Bronchial epithelial cell (primary cell): ENCODE results near the gene ZNF516. TPM values are rescaled to one million over a fixed set of nuclear protein-coding genes. Genes with fewer than 3 reads are reported as not detected.

Experiments used
- DNase-seq: peaks from one replicate; pipeline ENCODE4 v3.0.0-alpha.2; 2010; ENCODE audit warnings: low read depth
- FAIRE-seq: peaks from 2 replicates; lab custom pipeline; 2011; peaks lifted over from hg19 to GRCh38; lab: Jason Lieb, UNC
- H3K27me3 ChIP-seq: 2 replicates; pipeline ENCODE4 v1.5.1; 2011; ENCODE audit warnings: low read length; ENCODE audit not compliant: control insufficient read depth, insufficient read depth
- H3K36me3 ChIP-seq: 2 replicates; pipeline ENCODE4 v1.5.1; 2011; ENCODE audit warnings: low read length; ENCODE audit not compliant: control insufficient read depth, insufficient read depth
- H3K4me3 ChIP-seq: 2 replicates; pipeline ENCODE4 v1.5.1; 2011; ENCODE audit warnings: mild to moderate bottlenecking, low read depth, low read length, control low read depth
- total RNA-seq: library from RNA; depleted of rRNA; stranded (reverse); fragments of >200 nt; gene quantifications from 2 replicates; pipeline ENCODE4 v1.2.1, GENCODE V29; 2014
- TF ChIP-seq, protein P1 (sequence below): IDR thresholded peaks from 2 replicates; pipeline ENCODE4 v1.5.1; 2011; ENCODE audit warnings: mild to moderate bottlenecking, moderate library complexity, low read length, control low read depth, inconsistent platforms; ENCODE audit not compliant: insufficient read depth, severe bottlenecking

Gene ZNF516
- total RNA-seq, 1 donor from 2014 or later = 16.6 TPM

DNA sequence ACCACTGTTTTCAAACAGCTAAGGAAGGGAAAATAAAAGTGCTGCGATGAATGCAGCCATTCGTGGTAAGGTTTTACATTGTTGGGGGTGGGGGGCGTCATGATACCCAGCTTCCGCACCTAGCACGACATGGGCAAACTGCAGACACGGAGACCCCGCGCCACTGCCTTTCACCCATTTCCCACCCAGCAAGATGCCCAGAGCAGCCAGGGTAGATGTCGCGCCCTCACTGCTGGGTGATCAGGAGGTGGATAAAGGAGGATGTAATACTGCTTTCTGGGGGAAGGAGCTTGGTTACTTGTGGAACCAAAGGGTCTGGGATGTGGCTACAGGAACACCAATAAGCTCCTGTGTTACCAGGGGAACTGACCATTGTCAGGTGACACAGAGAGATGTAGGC is 138.4 kb downstream of the ZNF516 start:
- Histone ChIP-seq H3K36me3 (peaks cover 7% of the 10 kb centered on the region), H3K27me3 (no peaks in the 10 kb centered on the region)
- FAIRE-seq = no peak

DNA sequence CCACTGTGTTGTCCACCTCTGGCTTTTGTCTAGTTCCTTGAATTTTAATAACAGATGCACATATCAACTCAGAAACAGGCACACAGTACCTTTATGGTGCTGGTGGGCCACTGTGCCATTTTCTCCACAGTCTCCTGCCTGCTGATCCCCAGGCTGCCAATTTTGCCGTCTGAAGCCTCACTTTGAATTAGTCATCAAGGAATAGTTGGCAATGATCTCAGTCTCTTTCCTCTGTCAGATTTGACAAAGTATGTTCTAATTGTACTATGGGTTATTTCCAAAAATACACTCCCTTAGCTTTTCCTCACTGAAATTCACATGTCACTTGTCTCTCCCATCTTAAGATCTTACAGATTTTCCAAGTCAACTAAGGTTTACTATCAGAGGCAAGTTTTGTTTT is 140.7 kb downstream of the ZNF516 start:
- Histone ChIP-seq H3K27me3 (no peaks in the 10 kb centered on the region), H3K4me3 (no peak overlapping the region), H3K36me3 (peaks cover 5% of the 10 kb centered on the region)
- DNase-seq = peak; percentile 51
- TF ChIP-seq, protein P1, sequence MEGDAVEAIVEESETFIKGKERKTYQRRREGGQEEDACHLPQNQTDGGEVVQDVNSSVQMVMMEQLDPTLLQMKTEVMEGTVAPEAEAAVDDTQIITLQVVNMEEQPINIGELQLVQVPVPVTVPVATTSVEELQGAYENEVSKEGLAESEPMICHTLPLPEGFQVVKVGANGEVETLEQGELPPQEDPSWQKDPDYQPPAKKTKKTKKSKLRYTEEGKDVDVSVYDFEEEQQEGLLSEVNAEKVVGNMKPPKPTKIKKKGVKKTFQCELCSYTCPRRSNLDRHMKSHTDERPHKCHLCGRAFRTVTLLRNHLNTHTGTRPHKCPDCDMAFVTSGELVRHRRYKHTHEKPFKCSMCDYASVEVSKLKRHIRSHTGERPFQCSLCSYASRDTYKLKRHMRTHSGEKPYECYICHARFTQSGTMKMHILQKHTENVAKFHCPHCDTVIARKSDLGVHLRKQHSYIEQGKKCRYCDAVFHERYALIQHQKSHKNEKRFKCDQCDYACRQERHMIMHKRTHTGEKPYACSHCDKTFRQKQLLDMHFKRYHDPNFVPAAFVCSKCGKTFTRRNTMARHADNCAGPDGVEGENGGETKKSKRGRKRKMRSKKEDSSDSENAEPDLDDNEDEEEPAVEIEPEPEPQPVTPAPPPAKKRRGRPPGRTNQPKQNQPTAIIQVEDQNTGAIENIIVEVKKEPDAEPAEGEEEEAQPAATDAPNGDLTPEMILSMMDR = no peak
- no peak for FAIRE-seq

More for the DNA sequence above, 138.4 kb downstream of the ZNF516 start:
- H3K4me3 ChIP-seq = no peak overlapping the region
- DNase-seq = no peak
- TF ChIP-seq, protein P1 = no peak

- Histone ChIP-seq H3K4me3 (no peak overlapping the region), H3K36me3 (peaks cover 1% of the 10 kb centered on the region), H3K27me3 (no peaks in the 10 kb centered on the region)
- FAIRE-seq (no peak), DNase-seq (no peak)
- TF ChIP-seq, protein P1 = no peak
Measured at GRCh38 chr18:76353500-76353899, 141.5 kb downstream of the ZNF516 start.

GRCh38 chr18:76353046-76353445 is 142.0 kb downstream of the ZNF516 start:
- Histone ChIP-seq H3K27me3 (no peaks in the 10 kb centered on the region), H3K4me3 (no peak overlapping the region), H3K36me3 (peaks cover 1% of the 10 kb centered on the region)
- no peak for DNase-seq
- FAIRE-seq = no peak
- TF ChIP-seq, protein P1 = no peak

DNA sequence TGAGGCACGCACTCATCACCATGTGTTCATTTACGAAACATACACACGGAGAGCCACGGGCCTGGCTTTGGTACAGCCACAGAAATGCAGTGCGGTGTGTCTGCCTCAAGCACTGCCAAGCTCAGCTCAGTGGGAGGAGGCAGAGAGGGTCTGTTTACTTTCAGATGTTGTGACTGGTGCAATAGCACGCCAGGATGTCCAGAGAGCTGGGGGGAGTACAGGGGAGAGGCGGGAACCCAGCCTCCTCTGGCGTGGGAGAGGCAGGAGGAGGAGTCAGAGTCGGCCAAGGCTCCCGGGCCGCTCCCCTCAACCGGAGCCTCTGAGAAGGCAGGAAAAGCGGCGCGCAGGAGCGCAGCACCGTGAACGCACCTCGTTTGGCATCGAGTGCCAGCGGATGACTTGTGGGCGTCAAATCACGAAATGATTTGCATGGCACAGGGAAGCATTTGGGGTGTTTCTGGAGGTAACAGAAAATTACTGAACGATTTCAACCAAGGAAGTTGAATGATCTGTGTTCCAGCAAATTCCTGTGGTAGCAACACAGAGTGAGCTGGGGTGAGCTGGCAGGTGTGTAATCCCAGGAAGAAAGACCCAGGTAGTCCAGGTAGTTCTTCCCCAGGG is 143.0 kb downstream of the ZNF516 start:
- no peaks in the 10 kb centered on the region for H3K27me3 ChIP-seq
- DNase-seq (peak; percentile 62), FAIRE-seq (no peak)
- H3K36me3 ChIP-seq = peaks cover under 1% of the 10 kb centered on the region
- TF ChIP-seq, protein P1 = no peak
- H3K4me3 ChIP-seq = peak overlapping the region; percentile 10
